Forelimb muscle (tissue), 1 donor: Measurements from ENCODE around the gene C11orf58. TPM values are rescaled to one million over a fixed set of nuclear protein-coding genes. Genes with fewer than 3 reads are reported as not detected.

Experiments
- DNase-seq: peaks from one replicate; pipeline ENCODE4 v3.0.0-alpha.2; 2013; ENCODE audit warnings: low read depth
- polyA plus RNA-seq: library from polyadenylated mRNA; unstranded; fragments of 120-200 nt; gene quantifications from one replicate; pipeline ENCODE4 v1.2.1, GENCODE V29; 2013; ENCODE audit not compliant: insufficient read length

The C11orf58 gene
- polyA plus RNA-seq, 1 donor: 174 TPM

- DNase-seq: no peak
Measured at GRCh38 chr11:16801288-16801980, 63.0 kb downstream of the C11orf58 start.

- peak; percentile 50 for DNase-seq
Measured at GRCh38 chr11:16804104-16804947, 65.9 kb downstream of the C11orf58 start.

GRCh38 chr11:16805938-16806337, 67.5 kb downstream of the C11orf58 start:
- DNase-seq: no peak

- no peak for DNase-seq
Measured at GRCh38 chr11:16806791-16807190, 68.3 kb downstream of the C11orf58 start.

GRCh38 chr11:16807306-16807705, 68.9 kb downstream of the C11orf58 start:
- DNase-seq: no peak
